A549 (cell line): ENCODE measurements around the gene IMP4.

Source experiments
- CTCF ChIP-seq: fragments of >200 bp; sonication (Bioruptor Twin); formaldehyde crosslinking; IDR thresholded peaks from 3 replicates; pipeline ENCODE4 v1.5.1; 2016
- JUN ChIP-seq, 2 experiments: fragments of >200 bp; sonication (Bioruptor Twin); formaldehyde crosslinking; IDR thresholded peaks; 2 replicates in 1 of 2; 3 replicates in 1 of 2; pipeline ENCODE4 v1.6.1; 2016 to 2017
- NR3C1 ChIP-seq: fragments of >200 bp; sonication (Bioruptor Twin); formaldehyde crosslinking; IDR thresholded peaks from 3 replicates; pipeline ENCODE4 v1.6.1; 2017
- PBX3 ChIP-seq: IDR thresholded peaks from 2 replicates; pipeline ENCODE4 v1.6.1; 2012
- POLR2A ChIP-seq: IDR thresholded peaks from 2 replicates; pipeline ENCODE4 v1.6.1; 2012; ENCODE audit warnings: mild to moderate bottlenecking, low read length
- TF ChIP-seq, protein P1 (sequence below): fragments of 200-600 bp; sonication (generic); IDR thresholded peaks from 2 replicates; pipeline ENCODE4 v1.6.1; 2016; ENCODE audit warnings: antibody characterized with exemption, mild to moderate bottlenecking, moderate library complexity

GRCh38 chr2:130300970-130301348 is 41.7 kb upstream of the IMP4 start:
- no peak for TF ChIP-seq POLR2A
- TF ChIP-seq CTCF = no peak
- TF ChIP-seq, protein P1, sequence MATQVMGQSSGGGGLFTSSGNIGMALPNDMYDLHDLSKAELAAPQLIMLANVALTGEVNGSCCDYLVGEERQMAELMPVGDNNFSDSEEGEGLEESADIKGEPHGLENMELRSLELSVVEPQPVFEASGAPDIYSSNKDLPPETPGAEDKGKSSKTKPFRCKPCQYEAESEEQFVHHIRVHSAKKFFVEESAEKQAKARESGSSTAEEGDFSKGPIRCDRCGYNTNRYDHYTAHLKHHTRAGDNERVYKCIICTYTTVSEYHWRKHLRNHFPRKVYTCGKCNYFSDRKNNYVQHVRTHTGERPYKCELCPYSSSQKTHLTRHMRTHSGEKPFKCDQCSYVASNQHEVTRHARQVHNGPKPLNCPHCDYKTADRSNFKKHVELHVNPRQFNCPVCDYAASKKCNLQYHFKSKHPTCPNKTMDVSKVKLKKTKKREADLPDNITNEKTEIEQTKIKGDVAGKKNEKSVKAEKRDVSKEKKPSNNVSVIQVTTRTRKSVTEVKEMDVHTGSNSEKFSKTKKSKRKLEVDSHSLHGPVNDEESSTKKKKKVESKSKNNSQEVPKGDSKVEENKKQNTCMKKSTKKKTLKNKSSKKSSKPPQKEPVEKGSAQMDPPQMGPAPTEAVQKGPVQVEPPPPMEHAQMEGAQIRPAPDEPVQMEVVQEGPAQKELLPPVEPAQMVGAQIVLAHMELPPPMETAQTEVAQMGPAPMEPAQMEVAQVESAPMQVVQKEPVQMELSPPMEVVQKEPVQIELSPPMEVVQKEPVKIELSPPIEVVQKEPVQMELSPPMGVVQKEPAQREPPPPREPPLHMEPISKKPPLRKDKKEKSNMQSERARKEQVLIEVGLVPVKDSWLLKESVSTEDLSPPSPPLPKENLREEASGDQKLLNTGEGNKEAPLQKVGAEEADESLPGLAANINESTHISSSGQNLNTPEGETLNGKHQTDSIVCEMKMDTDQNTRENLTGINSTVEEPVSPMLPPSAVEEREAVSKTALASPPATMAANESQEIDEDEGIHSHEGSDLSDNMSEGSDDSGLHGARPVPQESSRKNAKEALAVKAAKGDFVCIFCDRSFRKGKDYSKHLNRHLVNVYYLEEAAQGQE = no peak
- TF ChIP-seq JUN (IDR thresholded peaks at IDR 0.05) = no peak
- TF ChIP-seq PBX3 = no peak
- TF ChIP-seq NR3C1 = no peak
